Measurements from ENCODE around the gene PCDHA5.

GRCh38 chr5:140791089-140791488, 30.3 kb upstream of the PCDHA5 start:
- TF ChIP-seq CTCF (IDR thresholded peaks at IDR 0.05) (no peak), ZFX (IDR thresholded peaks at IDR 0.05; ENCODE audit: borderline replicate concordance) (no peak)
